K562 (cell line): Measurements from ENCODE around the gene SAP25. TPM values are rescaled to one million over a fixed set of nuclear protein-coding genes. Genes with fewer than 3 reads are reported as not detected.

Experiments
- CAMTA2 ChIP-seq: fragments of 250-450 bp; sonication (Bioruptor Pico); conservative IDR thresholded peaks from 2 replicates; pipeline ENCODE4 v1.5.1; 2022
- EHMT2 ChIP-seq: fragments of 450-650 bp; IDR thresholded peaks from 2 replicates; pipeline ENCODE4 v1.6.1; 2018; ENCODE audit warnings: antibody characterized with exemption
- EP400 ChIP-seq: fragments of 450-650 bp; IDR thresholded peaks from 2 replicates; pipeline ENCODE4 v1.6.1; 2017; ENCODE audit warnings: antibody characterized with exemption, mild to moderate bottlenecking, moderate library complexity
- FOXP1 ChIP-seq: sonication (generic); formaldehyde crosslinking; IDR thresholded peaks from 2 replicates; pipeline ENCODE4 v1.8.0; 2022; ENCODE audit warnings: mild to moderate bottlenecking, missing genetic modification reagents
- GABPB2 ChIP-seq: fragments of 250-450 bp; sonication (Bioruptor Pico); conservative IDR thresholded peaks from 2 replicates; pipeline ENCODE4 v1.5.1; 2021; ENCODE audit warnings: mild to moderate bottlenecking
- LARP7 ChIP-seq: fragments of 450-650 bp; IDR thresholded peaks from 2 replicates; pipeline ENCODE4 v1.6.1; 2016
- MECOM ChIP-seq: fragments of 250-450 bp; sonication (Bioruptor Pico); IDR thresholded peaks from 2 replicates; pipeline ENCODE4 v1.8.0; 2022; ENCODE audit warnings: inconsistent platforms
- NCOR1 ChIP-seq: fragments of 450-650 bp; IDR thresholded peaks from 2 replicates; pipeline ENCODE4 v1.6.1; 2016; ENCODE audit warnings: mild to moderate bottlenecking, moderate library complexity
- NFE2 ChIP-seq: IDR thresholded peaks from 2 replicates; pipeline ENCODE4 v1.6.1; 2014; ENCODE audit warnings: antibody characterized with exemption, low read depth
- RCOR1 ChIP-seq, 2 experiments: IDR thresholded peaks; 2 replicates each; pipeline ENCODE4 v1.6.1; 2012; ENCODE audit warnings: low read depth in 2 of 2, low read length in 2 of 2, borderline replicate concordance in 1 of 2, improper control_type of control experiment in 1 of 2
- SAP30 ChIP-seq: fragments of 200-600 bp; sonication (generic); IDR thresholded peaks from 2 replicates; pipeline ENCODE4 v1.6.1; 2012; ENCODE audit warnings: borderline replicate concordance, low read depth, mild to moderate bottlenecking, moderate library complexity, low read length, control low read depth, inconsistent platforms; ENCODE audit not compliant: insufficient read depth, poor library complexity, severe bottlenecking
- SREBF1 ChIP-seq: fragments of 150-350 bp; IDR thresholded peaks from 2 replicates; pipeline ENCODE4 v1.6.1; 2014; ENCODE audit warnings: antibody characterized with exemption, low read depth, low read length, borderline replicate concordance
- SUPT5H ChIP-seq: fragments of 450-650 bp; IDR thresholded peaks from 2 replicates; pipeline ENCODE4 v1.6.1; 2016
- TCF7 ChIP-seq: sonication (generic); IDR thresholded peaks from 2 replicates; pipeline ENCODE4 v1.6.1; 2016; ENCODE audit warnings: antibody characterized with exemption, borderline replicate concordance
- ZFX ChIP-seq: sonication (generic); formaldehyde crosslinking; IDR thresholded peaks from 2 replicates; pipeline ENCODE4 v1.8.0; 2022; ENCODE audit warnings: mild to moderate bottlenecking, missing genetic modification reagents, moderate library complexity
- ZNF174 ChIP-seq: fragments of 250-450 bp; sonication (Bioruptor Pico); IDR thresholded peaks from 2 replicates; pipeline ENCODE4 v1.4.0; 2020; ENCODE audit warnings: mild to moderate bottlenecking
- ZNF408 ChIP-seq: fragments of 250-450 bp; sonication (Bioruptor Pico); IDR thresholded peaks from 2 replicates; pipeline ENCODE4 v1.4.0; 2020; ENCODE audit warnings: low read depth, mild to moderate bottlenecking, moderate library complexity
- ZNF551 ChIP-seq: fragments of 250-450 bp; sonication (Bioruptor Pico); IDR thresholded peaks from 2 replicates; pipeline ENCODE4 v1.5.0; 2021; ENCODE audit warnings: mild to moderate bottlenecking, moderate library complexity
- polyA plus RNA-seq, 8 experiments: library from polyadenylated mRNA; depleted of rRNA in 4 of 8; stranded (reverse) in 5 of 8; unstranded in 3 of 8; fragments of >200 nt; fragmentation: Nextera tagmentation in 2 of 8; fragmentation: Illumina TruSeq in 1 of 8; extraction: Ambion mirVana in 2 of 8; extraction: Trizol in 1 of 8; gene quantifications; 2 replicates each; pipeline versions ENCODE4 v1.2.1 to v1.2.3, GENCODE V29; 2011 to 2014; ENCODE audit warnings: inconsistent platforms in 1 of 8, missing spikeins in 1 of 8
- total RNA-seq, 7 experiments: library from RNA; depleted of rRNA in 6 of 7; stranded (reverse); fragments of >200 nt in 6 of 7; fragmentation: Illumina TruSeq in 2 of 7; extraction: Trizol in 2 of 7; gene quantifications; 2 replicates each; pipeline versions ENCODE4 v1.2.1 to v1.2.3, GENCODE V29; 2011 to 2021; ENCODE audit warnings: low replicate concordance in 1 of 7
- TF ChIP-seq, protein P1 (sequence below): sonication (generic); formaldehyde crosslinking; IDR thresholded peaks from 2 replicates; pipeline ENCODE4 v1.8.1; 2023; ENCODE audit warnings: mild to moderate bottlenecking, missing genetic modification reagents
- TF ChIP-seq, protein P2 (sequence below): sonication (generic); formaldehyde crosslinking; IDR thresholded peaks from 2 replicates; pipeline ENCODE4 v1.8.0; 2022; ENCODE audit warnings: mild to moderate bottlenecking, missing genetic modification reagents
- TF ChIP-seq, protein P3 (sequence below): IDR thresholded peaks from 2 replicates; pipeline ENCODE4 v1.6.1; 2016; ENCODE audit warnings: missing genetic modification characterization, missing compliant biosample characterization
- TF ChIP-seq, protein P4 (sequence below): fragments of 250-450 bp; sonication (Bioruptor Pico); IDR thresholded peaks from 2 replicates; pipeline ENCODE4 v1.5.0; 2021; ENCODE audit warnings: mild to moderate bottlenecking, borderline replicate concordance
- TF ChIP-seq, protein P5 (sequence below): fragments of 250-450 bp; sonication (Bioruptor Pico); IDR thresholded peaks from 2 replicates; pipeline ENCODE4 v1.8.0; 2022; ENCODE audit warnings: inconsistent platforms

The SAP25 gene
- total and polyA plus RNA-seq, 9 of the 15 experiments (the other 6 are each of a cell fraction or from before 2014, with no cell fraction given): 0.13 to 5.3 (median 0.78) TPM; not detected in 1

DNA sequence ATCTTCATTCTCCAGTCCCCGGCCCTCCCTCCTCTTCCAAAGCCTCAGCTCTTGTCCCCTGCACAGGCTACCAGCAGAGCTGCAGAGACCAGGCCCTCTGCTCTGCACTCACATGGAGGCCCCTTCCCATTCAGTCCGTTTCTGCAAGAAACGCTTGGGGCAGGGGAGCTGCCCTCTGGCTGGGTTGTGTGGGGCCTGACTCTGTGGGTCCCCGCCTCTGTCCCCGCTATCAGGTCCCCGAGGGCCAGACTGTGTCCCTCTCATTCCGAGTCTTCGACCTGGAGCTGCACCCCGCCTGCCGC lies 30.0 kb upstream of the SAP25 start (continued):
- TF ChIP-seq, protein P1, sequence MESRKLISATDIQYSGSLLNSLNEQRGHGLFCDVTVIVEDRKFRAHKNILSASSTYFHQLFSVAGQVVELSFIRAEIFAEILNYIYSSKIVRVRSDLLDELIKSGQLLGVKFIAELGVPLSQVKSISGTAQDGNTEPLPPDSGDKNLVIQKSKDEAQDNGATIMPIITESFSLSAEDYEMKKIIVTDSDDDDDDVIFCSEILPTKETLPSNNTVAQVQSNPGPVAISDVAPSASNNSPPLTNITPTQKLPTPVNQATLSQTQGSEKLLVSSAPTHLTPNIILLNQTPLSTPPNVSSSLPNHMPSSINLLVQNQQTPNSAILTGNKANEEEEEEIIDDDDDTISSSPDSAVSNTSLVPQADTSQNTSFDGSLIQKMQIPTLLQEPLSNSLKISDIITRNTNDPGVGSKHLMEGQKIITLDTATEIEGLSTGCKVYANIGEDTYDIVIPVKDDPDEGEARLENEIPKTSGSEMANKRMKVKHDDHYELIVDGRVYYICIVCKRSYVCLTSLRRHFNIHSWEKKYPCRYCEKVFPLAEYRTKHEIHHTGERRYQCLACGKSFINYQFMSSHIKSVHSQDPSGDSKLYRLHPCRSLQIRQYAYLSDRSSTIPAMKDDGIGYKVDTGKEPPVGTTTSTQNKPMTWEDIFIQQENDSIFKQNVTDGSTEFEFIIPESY: no peak
- TF ChIP-seq EP400 (no peak), EHMT2 (no peak), TCF7 (no peak), FOXP1 (CRISPR knock-in tag) (no peak), CAMTA2 (CRISPR knock-in tag) (0 out of 2 replicates have a peak, but pooled peaks have one; percentile 31), RCOR1 (IDR thresholded peaks at IDR 0.05; ENCODE audit: borderline replicate concordance in 1 of 2, low read depth in 2 of 2, low read length in 2 of 2) (no peak), ZNF408 (CRISPR knock-in tag) (no peak), LARP7 (no peak), ZNF551 (CRISPR knock-in tag) (no peak), NFE2 (no peak), GABPB2 (no peak), ZFX (CRISPR knock-in tag) (0 out of 2 replicates have a peak, but pooled peaks have one; percentile 45), SUPT5H (no peak), NCOR1 (no peak), ZNF174 (CRISPR knock-in tag) (no peak), SAP30 (peak; percentile 24), MECOM (no peak), SREBF1 (no peak)
- TF ChIP-seq, protein P2, sequence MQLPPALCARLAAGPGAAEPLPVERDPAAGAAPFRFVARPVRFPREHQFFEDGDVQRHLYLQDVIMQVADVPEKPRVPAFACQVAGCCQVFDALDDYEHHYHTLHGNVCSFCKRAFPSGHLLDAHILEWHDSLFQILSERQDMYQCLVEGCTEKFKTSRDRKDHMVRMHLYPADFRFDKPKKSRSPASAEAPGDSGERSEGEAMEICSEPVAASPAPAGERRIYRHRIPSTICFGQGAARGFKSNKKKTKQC (CRISPR knock-in tag): 0 out of 2 replicates have a peak, but pooled peaks have one; percentile 38
- TF ChIP-seq, protein P3, sequence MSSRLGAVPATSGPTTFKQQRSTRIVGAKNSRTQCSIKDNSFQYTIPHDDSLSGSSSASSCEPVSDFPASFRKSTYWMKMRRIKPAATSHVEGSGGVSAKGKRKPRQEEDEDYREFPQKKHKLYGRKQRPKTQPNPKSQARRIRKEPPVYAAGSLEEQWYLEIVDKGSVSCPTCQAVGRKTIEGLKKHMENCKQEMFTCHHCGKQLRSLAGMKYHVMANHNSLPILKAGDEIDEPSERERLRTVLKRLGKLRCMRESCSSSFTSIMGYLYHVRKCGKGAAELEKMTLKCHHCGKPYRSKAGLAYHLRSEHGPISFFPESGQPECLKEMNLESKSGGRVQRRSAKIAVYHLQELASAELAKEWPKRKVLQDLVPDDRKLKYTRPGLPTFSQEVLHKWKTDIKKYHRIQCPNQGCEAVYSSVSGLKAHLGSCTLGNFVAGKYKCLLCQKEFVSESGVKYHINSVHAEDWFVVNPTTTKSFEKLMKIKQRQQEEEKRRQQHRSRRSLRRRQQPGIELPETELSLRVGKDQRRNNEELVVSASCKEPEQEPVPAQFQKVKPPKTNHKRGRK: no peak
- TF ChIP-seq, protein P4, sequence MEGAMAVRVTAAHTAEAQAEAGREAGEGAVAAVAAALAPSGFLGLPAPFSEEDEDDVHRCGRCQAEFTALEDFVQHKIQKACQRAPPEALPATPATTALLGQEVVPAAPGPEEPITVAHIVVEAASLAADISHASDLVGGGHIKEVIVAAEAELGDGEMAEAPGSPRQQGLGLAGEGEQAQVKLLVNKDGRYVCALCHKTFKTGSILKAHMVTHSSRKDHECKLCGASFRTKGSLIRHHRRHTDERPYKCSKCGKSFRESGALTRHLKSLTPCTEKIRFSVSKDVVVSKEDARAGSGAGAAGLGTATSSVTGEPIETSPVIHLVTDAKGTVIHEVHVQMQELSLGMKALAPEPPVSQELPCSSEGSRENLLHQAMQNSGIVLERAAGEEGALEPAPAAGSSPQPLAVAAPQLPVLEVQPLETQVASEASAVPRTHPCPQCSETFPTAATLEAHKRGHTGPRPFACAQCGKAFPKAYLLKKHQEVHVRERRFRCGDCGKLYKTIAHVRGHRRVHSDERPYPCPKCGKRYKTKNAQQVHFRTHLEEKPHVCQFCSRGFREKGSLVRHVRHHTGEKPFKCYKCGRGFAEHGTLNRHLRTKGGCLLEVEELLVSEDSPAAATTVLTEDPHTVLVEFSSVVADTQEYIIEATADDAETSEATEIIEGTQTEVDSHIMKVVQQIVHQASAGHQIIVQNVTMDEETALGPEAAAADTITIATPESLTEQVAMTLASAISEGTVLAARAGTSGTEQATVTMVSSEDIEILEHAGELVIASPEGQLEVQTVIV (CRISPR knock-in tag): no peak
- TF ChIP-seq, protein P5, sequence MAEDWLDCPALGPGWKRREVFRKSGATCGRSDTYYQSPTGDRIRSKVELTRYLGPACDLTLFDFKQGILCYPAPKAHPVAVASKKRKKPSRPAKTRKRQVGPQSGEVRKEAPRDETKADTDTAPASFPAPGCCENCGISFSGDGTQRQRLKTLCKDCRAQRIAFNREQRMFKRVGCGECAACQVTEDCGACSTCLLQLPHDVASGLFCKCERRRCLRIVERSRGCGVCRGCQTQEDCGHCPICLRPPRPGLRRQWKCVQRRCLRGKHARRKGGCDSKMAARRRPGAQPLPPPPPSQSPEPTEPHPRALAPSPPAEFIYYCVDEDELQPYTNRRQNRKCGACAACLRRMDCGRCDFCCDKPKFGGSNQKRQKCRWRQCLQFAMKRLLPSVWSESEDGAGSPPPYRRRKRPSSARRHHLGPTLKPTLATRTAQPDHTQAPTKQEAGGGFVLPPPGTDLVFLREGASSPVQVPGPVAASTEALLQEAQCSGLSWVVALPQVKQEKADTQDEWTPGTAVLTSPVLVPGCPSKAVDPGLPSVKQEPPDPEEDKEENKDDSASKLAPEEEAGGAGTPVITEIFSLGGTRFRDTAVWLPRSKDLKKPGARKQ: no peak
